HG03135 (cell line): Measurements from ENCODE around the gene RADX.

Experiments
- ATAC-seq: cut with Tn5 transposase; IDR thresholded peaks from one replicate; pipeline ENCODE4 v1.9.1; 2021; ENCODE audit warnings: mild to moderate bottlenecking, moderate library complexity; ENCODE audit not compliant: unreplicated experiment

RADX gene

GRCh38 chrX:106684207-106684606, 72.4 kb downstream of the RADX start:
- ATAC-seq: no peak

GRCh38 chrX:106692425-106693065, 80.8 kb downstream of the RADX start:
- no peak for ATAC-seq

- ATAC-seq: no peak
These were observed 84.7 kb downstream of the RADX start for GRCh38 chrX:106696502-106696901.

GRCh38 chrX:106698693-106699092, 86.9 kb downstream of the RADX start:
- no peak for ATAC-seq

GRCh38 chrX:106702636-106703035, 90.9 kb downstream of the RADX start:
- no peak for ATAC-seq

- no peak for ATAC-seq
These were observed 94.7 kb downstream of the RADX start for GRCh38 chrX:106706466-106706865.

GRCh38 chrX:106707771-106708454, 96.1 kb downstream of the RADX start:
- ATAC-seq: no peak

- no peak for ATAC-seq
These were observed 99.0 kb downstream of the RADX start for GRCh38 chrX:106710771-106711170.

GRCh38 chrX:106711375-106711774, 99.6 kb downstream of the RADX start:
- ATAC-seq: no peak

GRCh38 chrX:106716004-106716403, 104.2 kb downstream of the RADX start:
- no peak for ATAC-seq

GRCh38 chrX:106716463-106716862, 104.7 kb downstream of the RADX start:
- ATAC-seq: no peak

- no peak for ATAC-seq
These were observed 106.9 kb downstream of the RADX start for GRCh38 chrX:106718709-106719108.

GRCh38 chrX:106725931-106726330, 114.2 kb downstream of the RADX start:
- ATAC-seq: no peak

- no peak for ATAC-seq
These were observed 115.0 kb downstream of the RADX start, which contains the start of gene RNF128 for GRCh38 chrX:106726485-106727437. Gene RNF128 (plus strand): TSS chrX:106726701. CDS start chrX:106726914, 213 bp downstream.

- ATAC-seq: no peak
These were observed 116.6 kb downstream of the RADX start for GRCh38 chrX:106728337-106728736.
